ENCODE results near the gene CRYBA2.

- TF ChIP-seq GABPB1 (CRISPR knock-in tag; IDR thresholded peaks at IDR 0.05) (no peak), SREBF2 (CRISPR knock-in tag; IDR thresholded peaks at IDR 0.05) (no peak), ZNF436 (CRISPR knock-in tag; IDR thresholded peaks at IDR 0.05) (no peak), MAX (CRISPR knock-in tag; IDR thresholded peaks at IDR 0.05) (no peak), RBBP5 (IDR thresholded peaks at IDR 0.05; ENCODE audit: borderline replicate concordance, insufficient read depth, low read length, poor library complexity, severe bottlenecking) (no peak), KAT2B (IDR thresholded peaks at IDR 0.05; ENCODE audit: low read depth, low read length) (no peak), POLR2A (conservative IDR thresholded peaks at IDR 0.05) (no peak), NR3C1 (CRISPR knock-in tag; IDR thresholded peaks at IDR 0.05) (no peak), ZSCAN29 (IDR thresholded peaks at IDR 0.05) (no peak), ATF7 (IDR thresholded peaks at IDR 0.05) (no peak), LEF1 (IDR thresholded peaks at IDR 0.05) (no peak), SMC3 (conservative IDR thresholded peaks at IDR 0.05; ENCODE audit: insufficient read depth, low read depth, low read length) (no peak), MTA3 (IDR thresholded peaks at IDR 0.05; ENCODE audit: borderline replicate concordance) (no peak)
- TF ChIP-seq, protein P1, sequence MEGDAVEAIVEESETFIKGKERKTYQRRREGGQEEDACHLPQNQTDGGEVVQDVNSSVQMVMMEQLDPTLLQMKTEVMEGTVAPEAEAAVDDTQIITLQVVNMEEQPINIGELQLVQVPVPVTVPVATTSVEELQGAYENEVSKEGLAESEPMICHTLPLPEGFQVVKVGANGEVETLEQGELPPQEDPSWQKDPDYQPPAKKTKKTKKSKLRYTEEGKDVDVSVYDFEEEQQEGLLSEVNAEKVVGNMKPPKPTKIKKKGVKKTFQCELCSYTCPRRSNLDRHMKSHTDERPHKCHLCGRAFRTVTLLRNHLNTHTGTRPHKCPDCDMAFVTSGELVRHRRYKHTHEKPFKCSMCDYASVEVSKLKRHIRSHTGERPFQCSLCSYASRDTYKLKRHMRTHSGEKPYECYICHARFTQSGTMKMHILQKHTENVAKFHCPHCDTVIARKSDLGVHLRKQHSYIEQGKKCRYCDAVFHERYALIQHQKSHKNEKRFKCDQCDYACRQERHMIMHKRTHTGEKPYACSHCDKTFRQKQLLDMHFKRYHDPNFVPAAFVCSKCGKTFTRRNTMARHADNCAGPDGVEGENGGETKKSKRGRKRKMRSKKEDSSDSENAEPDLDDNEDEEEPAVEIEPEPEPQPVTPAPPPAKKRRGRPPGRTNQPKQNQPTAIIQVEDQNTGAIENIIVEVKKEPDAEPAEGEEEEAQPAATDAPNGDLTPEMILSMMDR (IDR thresholded peaks at IDR 0.05 in 2 of 3, conservative IDR thresholded peaks at IDR 0.05 in 1 of 3; ENCODE audit: insufficient read depth in 2 of 3, low read depth in 1 of 3, low read length in 3 of 3) = no peak
These were observed 28.8 kb upstream of the CRYBA2 start for GRCh38 chr2:219022041-219022440.

All from K562 (cell line).